Brain microvascular endothelial cell (primary cell): ENCODE measurements around the gene CREBZF.
"Not testable (repeated sequence)": the region's sequence is repeated elsewhere in the genome, so short reads cannot be mapped to it uniquely, and the experiment has no call there.

Experiments used
- DNase-seq: peaks from one replicate; pipeline ENCODE4 v3.0.0-alpha.2; 2020
- H3K27ac ChIP-seq: fragments of 250-450 bp; sonication (Bioruptor Pico); 2 replicates; pipeline ENCODE4 v1.5.1; 2020; ENCODE audit warnings: mild to moderate bottlenecking, moderate library complexity
- H3K27me3 ChIP-seq: fragments of 250-450 bp; sonication (Bioruptor Pico); replicated peaks from 2 replicates; pipeline ENCODE4 v1.5.1; 2020; ENCODE audit warnings: mild to moderate bottlenecking
- H3K36me3 ChIP-seq: fragments of 250-450 bp; sonication (Bioruptor Pico); replicated peaks from 2 replicates; pipeline ENCODE4 v1.5.1; 2020; ENCODE audit warnings: mild to moderate bottlenecking
- H3K4me3 ChIP-seq: 2 replicates; pipeline ENCODE4 v1.5.1; 2011; ENCODE audit warnings: low read depth, mild to moderate bottlenecking, control low read depth, low read length, moderate library complexity
- in situ Hi-C: cut with HindIII; loops from 2 replicates; pipeline ENCODE4 v1.10.0; 2017; ENCODE audit warnings: low sequenced_read_pairs, low pct_ligation_motif_present
- TF ChIP-seq, protein P1 (sequence below): IDR thresholded peaks from 2 replicates; pipeline ENCODE4 v1.5.1; 2011; ENCODE audit warnings: low read depth, mild to moderate bottlenecking, moderate library complexity, low read length, control low read depth, inconsistent platforms; ENCODE audit errors: missing control alignments

Gene CREBZF

DNA sequence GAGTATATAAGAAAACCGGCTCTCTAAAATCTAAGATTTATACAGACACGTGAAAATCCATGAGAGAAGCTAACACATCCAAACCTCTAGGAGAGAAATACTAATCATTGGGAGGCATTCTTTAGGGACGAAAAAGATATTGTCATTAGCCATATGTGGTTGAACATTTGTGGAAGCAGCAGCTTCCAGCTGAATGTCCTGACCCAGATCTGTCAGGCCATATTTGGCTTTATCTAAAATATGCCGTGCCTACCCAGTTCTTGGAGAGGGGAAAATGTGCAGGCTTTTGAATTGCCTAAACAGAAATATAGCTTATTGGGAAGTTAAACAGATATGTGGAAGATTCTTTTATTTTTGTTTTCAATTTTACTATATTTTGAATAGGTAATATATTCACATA lies 14.6 kb upstream of the CREBZF start:
- DNase-seq: no peak
- in situ Hi-C loops: no loop called here
- no peaks in the 10 kb centered on the region for H3K27me3 ChIP-seq
- H3K27ac ChIP-seq: no peak overlapping the region
- H3K36me3 ChIP-seq: no peaks in the 10 kb centered on the region
- no peak overlapping the region for H3K4me3 ChIP-seq
- TF ChIP-seq, protein P1, sequence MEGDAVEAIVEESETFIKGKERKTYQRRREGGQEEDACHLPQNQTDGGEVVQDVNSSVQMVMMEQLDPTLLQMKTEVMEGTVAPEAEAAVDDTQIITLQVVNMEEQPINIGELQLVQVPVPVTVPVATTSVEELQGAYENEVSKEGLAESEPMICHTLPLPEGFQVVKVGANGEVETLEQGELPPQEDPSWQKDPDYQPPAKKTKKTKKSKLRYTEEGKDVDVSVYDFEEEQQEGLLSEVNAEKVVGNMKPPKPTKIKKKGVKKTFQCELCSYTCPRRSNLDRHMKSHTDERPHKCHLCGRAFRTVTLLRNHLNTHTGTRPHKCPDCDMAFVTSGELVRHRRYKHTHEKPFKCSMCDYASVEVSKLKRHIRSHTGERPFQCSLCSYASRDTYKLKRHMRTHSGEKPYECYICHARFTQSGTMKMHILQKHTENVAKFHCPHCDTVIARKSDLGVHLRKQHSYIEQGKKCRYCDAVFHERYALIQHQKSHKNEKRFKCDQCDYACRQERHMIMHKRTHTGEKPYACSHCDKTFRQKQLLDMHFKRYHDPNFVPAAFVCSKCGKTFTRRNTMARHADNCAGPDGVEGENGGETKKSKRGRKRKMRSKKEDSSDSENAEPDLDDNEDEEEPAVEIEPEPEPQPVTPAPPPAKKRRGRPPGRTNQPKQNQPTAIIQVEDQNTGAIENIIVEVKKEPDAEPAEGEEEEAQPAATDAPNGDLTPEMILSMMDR: no peak

DNA sequence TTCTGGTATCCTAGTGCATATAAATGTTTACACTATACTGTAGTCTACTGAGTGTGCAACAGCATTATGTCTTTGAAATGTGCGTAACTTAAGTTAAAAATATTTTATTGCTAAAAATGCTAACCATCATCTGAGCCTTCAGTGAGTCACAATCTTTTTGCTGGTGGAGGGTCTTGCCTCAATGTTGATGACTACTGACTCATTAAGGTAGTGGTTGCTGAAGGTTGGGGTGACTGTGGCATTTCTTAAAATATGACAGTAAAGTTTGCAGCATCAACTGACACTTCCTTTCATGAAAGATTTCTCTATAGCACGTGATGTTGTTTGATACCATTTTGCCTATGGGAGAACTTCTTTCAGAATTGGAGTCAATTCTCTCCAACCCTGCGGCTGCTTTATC lies 8.5 kb upstream of the CREBZF start:
- Histone ChIP-seq H3K27ac (no peak overlapping the region), H3K4me3 (no peak overlapping the region), H3K27me3 (no peaks in the 10 kb centered on the region), H3K36me3 (no peaks in the 10 kb centered on the region)
- TF ChIP-seq, protein P1: no peak
- in situ Hi-C loops: no loop called here
- no peak for DNase-seq

- no peak for DNase-seq
- Histone ChIP-seq H3K27me3 (no peaks in the 10 kb centered on the region), H3K27ac (no peak overlapping the region), H3K36me3 (no peaks in the 10 kb centered on the region), H3K4me3 (no peak overlapping the region)
- TF ChIP-seq, protein P1: no peak
- in situ Hi-C loops: no loop called here
These were observed 7.4 kb upstream of the CREBZF start for GRCh38 chr11:85672105-85672902.

DNA sequence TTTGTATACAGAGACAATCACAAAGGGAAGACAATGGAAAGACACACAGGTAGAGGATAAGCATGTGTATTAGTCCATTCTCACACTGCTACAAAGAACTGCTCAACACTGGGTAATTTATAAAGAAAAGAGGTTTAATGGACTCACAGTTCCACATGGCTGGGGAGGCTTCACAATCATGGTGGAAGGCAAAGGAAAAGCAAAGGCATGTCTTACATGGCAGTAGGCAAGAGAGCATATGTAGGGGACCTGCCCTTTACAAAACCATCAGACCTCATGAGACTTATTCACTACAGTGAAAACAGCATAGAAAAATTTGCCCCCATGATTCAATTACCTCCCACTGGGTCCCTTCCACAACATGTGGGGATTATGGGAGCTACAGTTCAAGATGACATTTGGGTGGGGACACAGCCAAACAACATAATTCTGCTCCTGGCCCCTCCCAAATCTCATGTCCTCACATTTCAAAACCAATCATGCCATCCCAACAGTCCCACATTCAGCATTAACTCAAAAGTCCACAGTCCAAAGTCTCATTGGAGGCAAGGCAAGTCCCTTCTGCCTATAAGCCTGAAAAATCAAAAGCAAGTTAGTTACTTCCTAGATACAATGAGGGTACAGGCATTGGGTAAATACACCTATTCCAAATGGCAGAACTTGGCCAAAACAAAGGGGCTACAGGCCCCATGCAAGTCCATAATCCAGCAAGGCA lies 6.2 kb upstream of the CREBZF start:
- H3K27ac ChIP-seq, DNase-seq, H3K4me3 ChIP-seq, in situ Hi-C loops, H3K36me3 ChIP-seq, H3K27me3 ChIP-seq: not testable (repeated sequence)

GRCh38 chr11:85668157-85668556 lies 3.2 kb upstream of the CREBZF start:
- Histone ChIP-seq H3K36me3 (no peaks in the 10 kb centered on the region), H3K4me3 (no peak overlapping the region), H3K27ac (no peak overlapping the region), H3K27me3 (no peaks in the 10 kb centered on the region)
- in situ Hi-C loops: no loop called here
- DNase-seq: no peak
- TF ChIP-seq, protein P1: no peak

DNA sequence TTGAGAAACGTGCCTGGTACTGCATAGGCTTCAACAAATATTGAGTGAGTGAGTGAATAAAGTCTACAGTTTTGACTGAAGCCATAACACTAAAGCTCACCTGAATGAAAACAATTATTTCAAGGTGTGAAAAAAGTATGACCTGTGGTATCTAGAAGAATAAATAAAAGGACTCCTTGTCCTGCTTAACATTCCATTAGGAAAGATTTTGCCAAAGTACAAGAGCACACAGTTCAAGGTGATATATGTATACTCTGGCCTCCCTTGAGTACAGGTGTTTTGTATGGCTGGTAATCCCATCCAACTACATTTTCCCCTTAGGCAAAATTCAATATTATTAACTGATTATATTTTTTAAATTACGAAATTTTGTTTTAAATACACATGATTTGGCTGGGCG lies 1.8 kb upstream of the CREBZF start:
- DNase-seq: no peak
- H3K27ac ChIP-seq: no peak overlapping the region
- in situ Hi-C loops: no loop called here
- H3K4me3 ChIP-seq: no peak overlapping the region
- H3K27me3 ChIP-seq: no peaks in the 10 kb centered on the region
- no peaks in the 10 kb centered on the region for H3K36me3 ChIP-seq
- TF ChIP-seq, protein P1: no peak
